HUES48 (cell line): Measurements from ENCODE around the gene IMMP2L.
"Not testable (repeated sequence)": the region's sequence is repeated elsewhere in the genome, so short reads cannot be mapped to it uniquely, and the experiment has no call there.

Source experiments
- H3K27ac ChIP-seq: one replicate; pipeline ENCODE4 v1.7.0; 2013; ENCODE audit warnings: low read depth, low read length, inconsistent platforms
- H3K27me3 ChIP-seq: 2 replicates; pipeline ENCODE4 v1.6.1; 2013; ENCODE audit warnings: mild to moderate bottlenecking, low read length; ENCODE audit not compliant: control insufficient read depth, insufficient read depth
- H3K36me3 ChIP-seq: 2 replicates; pipeline ENCODE4 v1.6.1; 2013; ENCODE audit warnings: low read length; ENCODE audit not compliant: control insufficient read depth, insufficient read depth
- H3K4me1 ChIP-seq: 2 replicates; pipeline ENCODE4 v1.6.1; 2013; ENCODE audit warnings: mild to moderate bottlenecking, low read length; ENCODE audit not compliant: control insufficient read depth, insufficient read depth
- H3K4me3 ChIP-seq: 2 replicates; pipeline ENCODE4 v1.5.1; 2013; ENCODE audit warnings: mild to moderate bottlenecking, low read depth, low read length
- H3K9ac ChIP-seq: 2 replicates; pipeline ENCODE4 v1.6.1; 2013; ENCODE audit warnings: mild to moderate bottlenecking, low read depth, low read length, moderate library complexity
- H3K9me3 ChIP-seq: 2 replicates; pipeline ENCODE4 v1.6.1; 2013; ENCODE audit warnings: low read length; ENCODE audit not compliant: control insufficient read depth, insufficient read depth

Gene IMMP2L

GRCh38 chr7:110688908-110689307 is 873.4 kb downstream of the IMMP2L start:
- H3K27ac ChIP-seq: no peak overlapping the region
- no peak overlapping the region for H3K4me3 ChIP-seq
- H3K9ac ChIP-seq: no peak overlapping the region
- H3K4me1 ChIP-seq: peaks cover 12% of the 10 kb centered on the region
- no peaks in the 10 kb centered on the region for H3K9me3 ChIP-seq
- no peaks in the 10 kb centered on the region for H3K36me3 ChIP-seq
- no peaks in the 10 kb centered on the region for H3K27me3 ChIP-seq

GRCh38 chr7:110685899-110686298 is 876.4 kb downstream of the IMMP2L start:
- H3K9me3 ChIP-seq: no peaks in the 10 kb centered on the region
- no peak overlapping the region for H3K9ac ChIP-seq

GRCh38 chr7:110681941-110682340 is 880.4 kb downstream of the IMMP2L start:
- Histone ChIP-seq H3K27ac (no peak overlapping the region), H3K4me1 (no peaks in the 10 kb centered on the region), H3K27me3 (no peaks in the 10 kb centered on the region), H3K36me3 (no peaks in the 10 kb centered on the region), H3K9me3 (no peaks in the 10 kb centered on the region), H3K9ac (no peak overlapping the region), H3K4me3 (no peak overlapping the region)

More at GRCh38 chr7:110685899-110686298, 876.4 kb downstream of the IMMP2L start:
- Histone ChIP-seq H3K36me3 (no peaks in the 10 kb centered on the region), H3K27ac (no peak overlapping the region), H3K4me3 (no peak overlapping the region), H3K27me3 (no peaks in the 10 kb centered on the region), H3K4me1 (no peaks in the 10 kb centered on the region)

DNA sequence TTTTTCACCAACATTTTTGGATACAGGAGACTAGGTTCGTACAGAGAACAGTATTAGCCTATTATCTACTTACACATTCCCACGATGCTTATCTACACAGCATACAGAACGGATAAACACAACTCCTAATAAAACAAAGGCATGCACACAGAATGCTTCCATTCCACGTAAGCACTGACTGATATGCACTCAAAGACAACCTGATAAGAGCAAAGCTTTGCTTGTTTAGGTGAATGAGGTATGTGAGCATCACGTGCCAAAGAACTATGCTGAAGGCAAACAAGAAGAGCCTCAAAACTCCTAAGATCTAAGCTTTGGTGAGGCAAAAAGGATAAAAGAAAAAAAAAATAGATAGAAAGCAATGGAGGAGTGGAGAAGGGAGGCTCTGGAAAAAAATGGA is 884.9 kb downstream of the IMMP2L start:
- H3K27me3 ChIP-seq: no peaks in the 10 kb centered on the region
- H3K4me1 ChIP-seq: no peaks in the 10 kb centered on the region
- H3K9ac ChIP-seq: no peak overlapping the region
- no peaks in the 10 kb centered on the region for H3K36me3 ChIP-seq
- peak overlapping the region; percentile 40 for H3K27ac ChIP-seq
- H3K9me3 ChIP-seq: peaks cover 16% of the 10 kb centered on the region; the same call in 1 of the 2 replicates
- no peak overlapping the region for H3K4me3 ChIP-seq

- Histone ChIP-seq H3K4me1 (no peaks in the 10 kb centered on the region), H3K9me3 (peaks cover 17% of the 10 kb centered on the region; the same call in 1 of the 2 replicates), H3K27me3 (no peaks in the 10 kb centered on the region), H3K27ac (peak overlapping the region; percentile 40), H3K9ac (no peak overlapping the region), H3K4me3 (no peak overlapping the region), H3K36me3 (no peaks in the 10 kb centered on the region)
Observed at GRCh38 chr7:110676785-110677184, 885.5 kb downstream of the IMMP2L start.

DNA sequence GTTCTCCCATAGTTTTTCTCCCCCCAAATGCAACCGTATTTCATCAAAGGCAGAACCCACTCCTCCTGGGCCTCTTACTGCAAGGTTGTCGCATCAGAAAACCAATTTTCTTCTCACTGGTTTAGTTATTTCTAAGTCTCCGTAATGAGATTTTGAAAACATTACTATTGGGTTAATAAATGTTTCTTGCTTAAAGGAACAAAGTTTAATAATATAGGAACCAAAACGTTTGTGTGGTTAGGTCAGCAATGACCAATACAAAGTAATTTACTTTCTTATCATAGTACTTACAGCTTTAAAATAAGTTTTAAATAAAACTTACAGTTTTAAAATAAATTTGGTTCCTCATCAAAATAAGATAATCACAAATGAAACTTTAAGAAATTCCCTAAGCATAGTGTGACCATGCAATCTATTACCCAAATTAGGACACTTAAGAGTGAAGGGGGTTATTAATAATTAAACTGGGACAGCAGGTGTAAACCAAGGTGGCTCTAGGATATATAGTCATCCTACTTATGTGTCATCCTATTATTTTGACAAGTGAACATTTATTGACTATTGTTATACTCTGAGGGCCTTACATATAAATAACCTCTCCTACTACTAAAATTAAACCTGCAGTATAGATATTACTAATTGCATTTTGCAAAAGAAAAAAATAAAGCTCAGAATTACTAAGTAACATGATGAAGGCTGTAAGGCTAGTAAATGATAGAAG is 886.7 kb downstream of the IMMP2L start:
- Histone ChIP-seq H3K27me3 (no peaks in the 10 kb centered on the region), H3K9me3 (peaks cover 17% of the 10 kb centered on the region; the same call in 1 of the 2 replicates), H3K4me3 (no peak overlapping the region), H3K27ac (no peak overlapping the region), H3K36me3 (no peaks in the 10 kb centered on the region), H3K4me1 (no peaks in the 10 kb centered on the region), H3K9ac (no peak overlapping the region)

- no peak overlapping the region for H3K27ac ChIP-seq
- no peaks in the 10 kb centered on the region for H3K4me1 ChIP-seq
- H3K27me3 ChIP-seq: no peaks in the 10 kb centered on the region
- H3K9me3 ChIP-seq: peaks cover 17% of the 10 kb centered on the region; the same call in 1 of the 2 replicates
- H3K9ac ChIP-seq: no peak overlapping the region
- H3K36me3 ChIP-seq: no peaks in the 10 kb centered on the region
- H3K4me3 ChIP-seq: no peak overlapping the region
Observed at GRCh38 chr7:110673148-110673547, 889.1 kb downstream of the IMMP2L start.

- Histone ChIP-seq H3K4me3 (no peak overlapping the region), H3K9ac (no peak overlapping the region), H3K27ac (no peak overlapping the region)
Observed at GRCh38 chr7:110669410-110669809, 892.9 kb downstream of the IMMP2L start.

GRCh38 chr7:110664803-110665202 is 897.5 kb downstream of the IMMP2L start:
- Histone ChIP-seq H3K27me3 (no peaks in the 10 kb centered on the region), H3K4me1 (no peaks in the 10 kb centered on the region), H3K36me3 (no peaks in the 10 kb centered on the region)

More at GRCh38 chr7:110669410-110669809, 892.9 kb downstream of the IMMP2L start:
- peaks cover 16% of the 10 kb centered on the region; the same call in 1 of the 2 replicates for H3K9me3 ChIP-seq
- no peaks in the 10 kb centered on the region for H3K4me1 ChIP-seq
- no peaks in the 10 kb centered on the region for H3K27me3 ChIP-seq
- no peaks in the 10 kb centered on the region for H3K36me3 ChIP-seq

DNA sequence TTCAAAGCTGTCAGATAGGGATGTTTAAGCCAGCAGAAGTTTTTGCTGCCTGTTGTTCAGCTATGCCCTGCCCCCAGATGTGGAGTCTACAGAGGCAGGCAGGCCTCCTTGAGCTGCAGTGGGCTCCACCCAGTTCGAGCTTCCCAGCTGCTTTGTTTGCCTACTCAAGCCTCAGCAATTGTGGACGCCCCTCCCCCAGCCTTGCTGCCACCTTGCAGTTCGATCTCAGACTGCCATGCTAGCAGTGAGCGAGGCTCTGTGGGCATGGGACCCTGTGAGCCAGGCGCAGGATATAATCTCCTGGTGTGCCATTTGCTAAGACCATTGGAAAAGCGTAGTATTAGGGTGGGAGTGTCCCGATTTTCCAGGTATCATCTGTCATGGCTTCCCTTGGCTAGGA is 901.7 kb downstream of the IMMP2L start:
- H3K27me3 ChIP-seq, H3K27ac ChIP-seq: not testable (repeated sequence)

More at GRCh38 chr7:110664803-110665202, 897.5 kb downstream of the IMMP2L start:
- H3K27ac ChIP-seq: no peak overlapping the region
- H3K4me3 ChIP-seq: no peak overlapping the region
- H3K9me3 ChIP-seq: peaks cover 15% of the 10 kb centered on the region
- no peak overlapping the region for H3K9ac ChIP-seq

DNA sequence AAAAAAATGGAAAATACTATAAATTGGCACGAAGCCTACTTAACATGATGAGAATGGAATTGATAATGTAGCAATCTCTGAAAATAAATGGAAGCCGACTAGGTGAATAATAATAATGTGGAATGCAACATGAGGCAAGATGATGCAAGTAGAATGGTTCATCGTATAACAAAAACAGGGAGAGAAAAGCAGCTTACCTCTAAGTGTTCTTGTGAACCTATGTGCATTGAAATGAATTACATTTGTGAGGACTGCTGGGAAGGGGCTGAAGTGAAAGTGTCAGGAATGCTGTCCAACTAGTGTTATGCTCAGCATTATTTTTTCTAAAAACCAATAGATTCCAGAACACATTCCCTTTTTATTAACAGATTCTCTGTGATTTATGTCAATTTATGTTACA is 912.0 kb downstream of the IMMP2L start:
- Histone ChIP-seq H3K36me3 (no peaks in the 10 kb centered on the region), H3K27ac (no peak overlapping the region), H3K27me3 (no peaks in the 10 kb centered on the region), H3K4me3 (no peak overlapping the region), H3K4me1 (peaks cover 18% of the 10 kb centered on the region), H3K9me3 (no peaks in the 10 kb centered on the region), H3K9ac (no peak overlapping the region)

More for the DNA sequence above, 901.7 kb downstream of the IMMP2L start:
- not testable (repeated sequence) for H3K9ac ChIP-seq, H3K4me3 ChIP-seq, H3K36me3 ChIP-seq, H3K4me1 ChIP-seq
- peaks cover 15% of the 10 kb centered on the region for H3K9me3 ChIP-seq
